K562 (cell line): ENCODE measurements around the gene CLCN5. TPM values are rescaled to one million over a fixed set of nuclear protein-coding genes. Genes with fewer than 3 reads are reported as not detected.

ENCODE experiments used
- ATAC-seq: fragments of 200-7000 bp; cut with Tn5 transposase; 3 replicates; pipeline ENCODE4 v1.9.1; 2020; ENCODE audit warnings: moderate library complexity
- BruUV-seq: library from RNA; stranded (reverse); fragments of 400-500 nt; replicated peaks from 2 replicates; lab custom pipeline; 2021; lab: Mats Ljungman, UMichigan
- CTCF ChIA-PET: fragments of 300-600 bp; formaldehyde crosslinking; extraction: SDS; loops from one replicate; lab custom pipeline; 2021; ENCODE audit warnings: low intra/inter-chr PET ratio; lab: Yijun Ruan, JAX
- POLR2A ChIA-PET: fragments of 300-600, 350-650 bp; sonication (Branson Sonifier 250); formaldehyde crosslinking; extraction: SDS; loops from one replicate; lab custom pipeline; 2021; ENCODE audit warnings: antibody characterized with exemption, inconsistent platforms; lab: Yijun Ruan, JAX
- DNase-seq, 4 experiments: peaks; one replicate each; pipeline versions ENCODE4 v3.0.0 to v3.0.0-alpha.2; 2011 to 2018; ENCODE audit warnings: low spot score in 3 of 4, mixed read lengths in 3 of 4; ENCODE audit errors: extremely low read depth in 1 of 4
- FAIRE-seq: peaks from 2 replicates; lab custom pipeline; 2011; peaks lifted over from hg19 to GRCh38; lab: Jason Lieb, UNC
- H2AFZ ChIP-seq: 2 replicates; pipeline ENCODE4 v1.6.0; 2011; ENCODE audit warnings: low read depth, low read length, control low read depth, inconsistent platforms
- H3K27ac ChIP-seq: fragments of 200-600 bp; 3 replicates; pipeline ENCODE4 v1.8.0; 2011; ENCODE audit warnings: low read depth, mild to moderate bottlenecking, control low read depth, inconsistent platforms, low read length, moderate library complexity, mixed read lengths; ENCODE audit errors: extremely low read depth
- H3K27me3 ChIP-seq, 2 experiments: fragments of 300-600 bp in 1 of 2; 2 replicates in 1 of 2; 3 replicates in 1 of 2; pipeline versions ENCODE4 v1.6.0 to v1.8.0; 2011; ENCODE audit warnings: inconsistent platforms in 2 of 2, low read length in 2 of 2, mild to moderate bottlenecking in 1 of 2, mixed read lengths in 1 of 2, moderate library complexity in 1 of 2; ENCODE audit not compliant: control insufficient read depth in 2 of 2, insufficient read depth in 2 of 2
- H3K36me3 ChIP-seq: fragments of 300-600 bp; 3 replicates; pipeline ENCODE4 v1.8.0; 2011; ENCODE audit warnings: mild to moderate bottlenecking, low read length, inconsistent platforms; ENCODE audit not compliant: control insufficient read depth, insufficient read depth
- H3K4me1 ChIP-seq, 2 experiments: fragments of 200-600 bp in 1 of 2; replicated peaks in 1 of 2; 2 replicates in 1 of 2; 3 replicates in 1 of 2; pipeline versions ENCODE4 v1.5.1 to v1.8.0; 2011; ENCODE audit warnings: inconsistent platforms in 2 of 2, low read length in 2 of 2, mild to moderate bottlenecking in 1 of 2, mixed read lengths in 1 of 2, moderate library complexity in 1 of 2; ENCODE audit not compliant: control insufficient read depth in 2 of 2, insufficient read depth in 2 of 2
- H3K4me2 ChIP-seq: 2 replicates; pipeline ENCODE4 v1.6.1; 2011; ENCODE audit warnings: low read length, control low read depth, inconsistent platforms, mixed read lengths; ENCODE audit not compliant: insufficient read depth
- H3K4me3 ChIP-seq: fragments of 200-600 bp; sonication (generic), shearing (Covaris generic); 2 replicates; pipeline ENCODE4 v1.5.1; 2016; ENCODE audit warnings: control low read depth, inconsistent platforms
- H3K79me2 ChIP-seq: fragments of 200-600 bp; 3 replicates; pipeline ENCODE4 v1.8.0; 2011; ENCODE audit warnings: low read length, inconsistent platforms; ENCODE audit not compliant: control insufficient read depth, insufficient read depth
- H3K9ac ChIP-seq, 2 experiments: 2 replicates each; pipeline versions ENCODE4 v1.6.0 to v1.6.1; 2011; ENCODE audit warnings: low read depth in 2 of 2, low read length in 2 of 2, control low read depth in 1 of 2, inconsistent platforms in 1 of 2, mild to moderate bottlenecking in 1 of 2, mixed read lengths in 1 of 2; ENCODE audit not compliant: insufficient read depth in 1 of 2
- H3K9me1 ChIP-seq: one replicate; pipeline ENCODE4 v1.6.0; 2011; ENCODE audit warnings: inconsistent platforms, mild to moderate bottlenecking, low read length, moderate library complexity; ENCODE audit not compliant: control insufficient read depth, insufficient read depth
- H3K9me3 ChIP-seq: replicated peaks from 2 replicates; pipeline ENCODE4 v1.5.1; 2011; ENCODE audit warnings: low read depth, low read length, inconsistent platforms; ENCODE audit not compliant: control insufficient read depth, insufficient read depth
- H4K20me1 ChIP-seq: replicated peaks from 2 replicates; pipeline ENCODE4 v1.6.1; 2011; ENCODE audit warnings: low read length, inconsistent platforms, mixed read lengths; ENCODE audit not compliant: control insufficient read depth, insufficient read depth
- CHD4 ChIP-seq: fragments of 200-600 bp; sonication (generic); IDR thresholded peaks from 3 replicates; pipeline ENCODE4 v1.6.1; 2012; ENCODE audit warnings: low read depth, mild to moderate bottlenecking, mixed read lengths, low read length, inconsistent platforms; ENCODE audit not compliant: insufficient read depth, insufficient replicate concordance, poor library complexity, severe bottlenecking
- GATAD2A ChIP-seq: fragments of 450-650 bp; IDR thresholded peaks from 2 replicates; pipeline ENCODE4 v1.6.1; 2017
- MTF1 ChIP-seq: fragments of 250-450 bp; sonication (Bioruptor Pico); IDR thresholded peaks from 2 replicates; pipeline ENCODE4 v1.9.0; 2021; ENCODE audit warnings: moderate library complexity, mild to moderate bottlenecking, inconsistent platforms, borderline replicate concordance
- RHOXF2B ChIP-seq: fragments of 250-450 bp; sonication (Bioruptor Pico); conservative IDR thresholded peaks from 2 replicates; pipeline ENCODE4 v1.5.1; 2021
- TRIM24 ChIP-seq, 2 experiments: fragments of 450-650 bp; IDR thresholded peaks; 2 replicates each; pipeline ENCODE4 v1.6.1; 2016
- U2AF2 ChIP-seq: fragments of 200-400 bp; formaldehyde crosslinking; optimal IDR thresholded peaks from 2 replicates; pipeline ENCODE3; 2017; ENCODE audit warnings: low read depth, mild to moderate bottlenecking, low read length
- ZNF655 ChIP-seq: fragments of 250-450 bp; sonication (Bioruptor Pico); IDR thresholded peaks from 2 replicates; pipeline ENCODE4 v1.5.0; 2021
- WGBS: fragments of 100-300 bp; shearing (Covaris generic); methylation state at CpG from one replicate; pipeline ENCODE4 v1.1.6; 2016; ENCODE audit warnings: low coverage, mixed read lengths; ENCODE audit not compliant: insufficient coverage; ENCODE audit errors: missing lambda C conversion rate; 5-methylcytosine and 5-hydroxymethylcytosine counted together
- in situ Hi-C: fragments of 300-500 bp; cut with MboI; formaldehyde crosslinking; loops from 4 replicates; pipeline ENCODE4 v1.15.0; 2018; ENCODE audit warnings: inconsistent platforms, mixed read lengths
- intact Hi-C: fragments of 100-400 bp; cut with micrococcal nuclease; formaldehyde crosslinking; loops from 2 replicates; pipeline ENCODE4 v1.14.2; 2022
- polyA plus RNA-seq, 8 experiments: library from polyadenylated mRNA; depleted of rRNA in 4 of 8; stranded (reverse) in 5 of 8; unstranded in 3 of 8; fragments of >200 nt; fragmentation: Nextera tagmentation in 2 of 8; fragmentation: Illumina TruSeq in 1 of 8; extraction: Ambion mirVana in 2 of 8; extraction: Trizol in 1 of 8; gene quantifications; 2 replicates each; pipeline versions ENCODE4 v1.2.1 to v1.2.3, GENCODE V29; 2011 to 2014; ENCODE audit warnings: inconsistent platforms in 1 of 8, missing spikeins in 1 of 8
- total RNA-seq, 7 experiments: library from RNA; depleted of rRNA in 6 of 7; stranded (reverse); fragments of >200 nt in 6 of 7; fragmentation: Illumina TruSeq in 2 of 7; extraction: Trizol in 2 of 7; gene quantifications; 2 replicates each; pipeline versions ENCODE4 v1.2.1 to v1.2.3, GENCODE V29; 2011 to 2021; ENCODE audit warnings: low replicate concordance in 1 of 7
- TF ChIP-seq, protein P1 (sequence below): fragments of 450-650 bp; IDR thresholded peaks from 2 replicates; pipeline ENCODE4 v1.6.1; 2018; ENCODE audit warnings: mild to moderate bottlenecking, low read depth; ENCODE audit not compliant: partially characterized antibody
- TF ChIP-seq, protein P2 (sequence below): fragments of 450-650 bp; IDR thresholded peaks from 2 replicates; pipeline ENCODE4 v1.6.1; 2016; ENCODE audit warnings: antibody characterized with exemption
- TF ChIP-seq, protein P3 (sequence below): fragments of 450-650 bp; IDR thresholded peaks from 2 replicates; pipeline ENCODE4 v1.6.1; 2017; ENCODE audit warnings: mild to moderate bottlenecking, moderate library complexity
- TF ChIP-seq, protein P4 (sequence below): fragments of 150-350 bp; IDR thresholded peaks from 2 replicates; pipeline ENCODE4 v1.6.1; 2014; ENCODE audit warnings: low read depth, mild to moderate bottlenecking, low read length, borderline replicate concordance

Gene CLCN5
- total and polyA plus RNA-seq, 9 of the 15 experiments (the other 6 are each of a cell fraction or from before 2014, with no cell fraction given), result 0.94 to 11.8 (median 7.1) TPM

DNA sequence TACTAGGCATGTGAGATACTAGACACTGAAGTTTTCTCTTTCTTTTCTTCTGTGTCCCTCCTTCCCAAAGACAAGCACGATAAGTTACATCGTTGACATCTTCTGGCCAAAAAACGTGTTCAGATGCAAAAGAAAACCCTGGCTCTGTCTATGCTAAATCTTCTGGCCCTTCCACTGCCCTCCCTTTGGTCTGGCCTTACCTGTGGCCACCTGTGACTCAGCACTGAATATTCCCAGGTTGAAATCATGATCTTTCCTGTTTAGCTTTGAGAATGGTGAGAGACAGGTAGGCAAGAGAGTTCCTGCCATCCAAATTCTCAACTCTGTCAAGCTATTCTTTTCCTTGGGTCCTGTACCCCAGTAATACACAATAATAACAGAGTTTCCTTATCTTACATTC is 12.3 kb downstream of the CLCN5 start (continued):
- TF ChIP-seq, protein P1, sequence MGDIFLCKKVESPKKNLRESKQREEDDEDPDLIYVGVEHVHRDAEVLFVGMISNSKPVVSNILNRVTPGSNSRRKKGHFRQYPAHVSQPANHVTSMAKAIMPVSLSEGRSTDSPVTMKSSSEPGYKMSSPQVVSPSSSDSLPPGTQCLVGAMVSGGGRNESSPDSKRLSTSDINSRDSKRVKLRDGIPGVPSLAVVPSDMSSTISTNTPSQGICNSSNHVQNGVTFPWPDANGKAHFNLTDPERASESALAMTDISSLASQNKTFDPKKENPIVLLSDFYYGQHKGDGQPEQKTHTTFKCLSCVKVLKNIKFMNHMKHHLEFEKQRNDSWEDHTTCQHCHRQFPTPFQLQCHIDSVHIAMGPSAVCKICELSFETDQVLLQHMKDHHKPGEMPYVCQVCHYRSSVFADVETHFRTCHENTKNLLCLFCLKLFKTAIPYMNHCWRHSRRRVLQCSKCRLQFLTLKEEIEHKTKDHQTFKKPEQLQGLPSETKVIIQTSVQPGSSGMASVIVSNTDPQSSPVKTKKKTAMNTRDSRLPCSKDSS, result no peak
- TF ChIP-seq, protein P2, sequence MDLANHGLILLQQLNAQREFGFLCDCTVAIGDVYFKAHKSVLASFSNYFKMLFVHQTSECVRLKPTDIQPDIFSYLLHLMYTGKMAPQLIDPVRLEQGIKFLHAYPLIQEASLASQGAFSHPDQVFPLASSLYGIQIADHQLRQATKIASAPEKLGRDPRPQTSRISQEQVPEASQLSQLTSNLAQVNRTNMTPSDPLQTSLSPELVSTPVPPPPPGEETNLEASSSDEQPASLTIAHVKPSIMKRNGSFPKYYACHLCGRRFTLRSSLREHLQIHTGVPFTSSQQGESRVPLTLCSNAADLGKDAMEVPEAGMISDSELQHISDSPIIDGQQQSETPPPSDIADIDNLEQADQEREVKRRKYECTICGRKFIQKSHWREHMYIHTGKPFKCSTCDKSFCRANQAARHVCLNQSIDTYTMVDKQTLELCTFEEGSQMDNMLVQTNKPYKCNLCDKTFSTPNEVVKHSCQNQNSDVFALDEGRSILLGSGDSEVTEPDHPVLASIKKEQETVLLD, result no peak
- TF ChIP-seq, protein P3, sequence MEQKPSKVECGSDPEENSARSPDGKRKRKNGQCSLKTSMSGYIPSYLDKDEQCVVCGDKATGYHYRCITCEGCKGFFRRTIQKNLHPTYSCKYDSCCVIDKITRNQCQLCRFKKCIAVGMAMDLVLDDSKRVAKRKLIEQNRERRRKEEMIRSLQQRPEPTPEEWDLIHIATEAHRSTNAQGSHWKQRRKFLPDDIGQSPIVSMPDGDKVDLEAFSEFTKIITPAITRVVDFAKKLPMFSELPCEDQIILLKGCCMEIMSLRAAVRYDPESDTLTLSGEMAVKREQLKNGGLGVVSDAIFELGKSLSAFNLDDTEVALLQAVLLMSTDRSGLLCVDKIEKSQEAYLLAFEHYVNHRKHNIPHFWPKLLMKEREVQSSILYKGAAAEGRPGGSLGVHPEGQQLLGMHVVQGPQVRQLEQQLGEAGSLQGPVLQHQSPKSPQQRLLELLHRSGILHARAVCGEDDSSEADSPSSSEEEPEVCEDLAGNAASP, result no peak
- TF ChIP-seq RHOXF2B (CRISPR knock-in tag) (no peak), GATAD2A (no peak)

DNA sequence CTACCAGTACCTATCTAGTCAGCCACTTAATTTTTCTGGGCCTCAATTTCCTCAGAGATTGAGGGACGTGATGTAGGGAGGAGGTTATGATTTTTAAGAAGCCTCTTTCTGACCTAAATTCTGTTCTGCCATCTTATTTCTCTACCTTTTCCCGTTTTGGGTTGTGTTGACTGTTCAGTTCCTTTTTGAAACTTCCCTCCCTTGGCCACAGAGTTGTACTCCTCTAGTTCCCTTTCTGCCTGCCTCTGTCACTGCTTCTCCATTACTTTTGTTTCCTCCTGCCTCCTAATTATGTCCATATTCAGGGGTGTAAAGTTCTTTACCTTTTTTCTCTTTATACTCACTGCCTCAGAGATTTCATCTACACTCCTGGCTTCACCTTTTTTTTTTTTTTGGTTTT is 25.4 kb downstream of the CLCN5 start:
- H3K9me1 ChIP-seq, result no peaks in the 10 kb centered on the region
- H3K4me1 ChIP-seq, result no peaks in the 10 kb centered on the region
- no peak overlapping the region for H3K27ac ChIP-seq
- H3K36me3 ChIP-seq, result no peaks in the 10 kb centered on the region
- 27% methylated on average over 2 of the region's 2 CpGs for WGBS
- in situ Hi-C loops (no loop called here), intact Hi-C loops (no loop called here)
- DNase-seq, result no peak
- no peak overlapping the region for H3K4me3 ChIP-seq
- no peaks in the 10 kb centered on the region for H3K9me3 ChIP-seq
- CTCF ChIA-PET, result no interaction called here
- POLR2A ChIA-PET, result no interaction called here
- no peak overlapping the region for H2AFZ ChIP-seq
- no peak for ATAC-seq
- BruUV-seq, result no TSS peak
- no peak for FAIRE-seq
- no peak overlapping the region for H3K9ac ChIP-seq
- H3K4me2 ChIP-seq, result no peak overlapping the region
- H3K79me2 ChIP-seq, result no peaks in the 10 kb centered on the region
- no peaks in the 10 kb centered on the region for H3K27me3 ChIP-seq
- H4K20me1 ChIP-seq, result no peaks in the 10 kb centered on the region
- no peak for TF ChIP-seq CHD4
- TF ChIP-seq, protein P4, sequence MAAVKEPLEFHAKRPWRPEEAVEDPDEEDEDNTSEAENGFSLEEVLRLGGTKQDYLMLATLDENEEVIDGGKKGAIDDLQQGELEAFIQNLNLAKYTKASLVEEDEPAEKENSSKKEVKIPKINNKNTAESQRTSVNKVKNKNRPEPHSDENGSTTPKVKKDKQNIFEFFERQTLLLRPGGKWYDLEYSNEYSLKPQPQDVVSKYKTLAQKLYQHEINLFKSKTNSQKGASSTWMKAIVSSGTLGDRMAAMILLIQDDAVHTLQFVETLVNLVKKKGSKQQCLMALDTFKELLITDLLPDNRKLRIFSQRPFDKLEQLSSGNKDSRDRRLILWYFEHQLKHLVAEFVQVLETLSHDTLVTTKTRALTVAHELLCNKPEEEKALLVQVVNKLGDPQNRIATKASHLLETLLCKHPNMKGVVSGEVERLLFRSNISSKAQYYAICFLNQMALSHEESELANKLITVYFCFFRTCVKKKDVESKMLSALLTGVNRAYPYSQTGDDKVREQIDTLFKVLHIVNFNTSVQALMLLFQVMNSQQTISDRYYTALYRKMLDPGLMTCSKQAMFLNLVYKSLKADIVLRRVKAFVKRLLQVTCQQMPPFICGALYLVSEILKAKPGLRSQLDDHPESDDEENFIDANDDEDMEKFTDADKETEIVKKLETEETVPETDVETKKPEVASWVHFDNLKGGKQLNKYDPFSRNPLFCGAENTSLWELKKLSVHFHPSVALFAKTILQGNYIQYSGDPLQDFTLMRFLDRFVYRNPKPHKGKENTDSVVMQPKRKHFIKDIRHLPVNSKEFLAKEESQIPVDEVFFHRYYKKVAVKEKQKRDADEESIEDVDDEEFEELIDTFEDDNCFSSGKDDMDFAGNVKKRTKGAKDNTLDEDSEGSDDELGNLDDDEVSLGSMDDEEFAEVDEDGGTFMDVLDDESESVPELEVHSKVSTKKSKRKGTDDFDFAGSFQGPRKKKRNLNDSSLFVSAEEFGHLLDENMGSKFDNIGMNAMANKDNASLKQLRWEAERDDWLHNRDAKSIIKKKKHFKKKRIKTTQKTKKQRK, result no peak
- TF ChIP-seq ZNF655, result no peak
- no peak for TF ChIP-seq MTF1 (CRISPR knock-in tag)
- TF ChIP-seq TRIM24 (IDR thresholded peaks at IDR 0.05), result no peak
- no peak for TF ChIP-seq U2AF2
